HUES48 (cell line): ENCODE measurements around the gene GHR.

Source experiments
- H3K27ac ChIP-seq: one replicate; pipeline ENCODE4 v1.7.0; 2013; ENCODE audit warnings: low read depth, low read length, inconsistent platforms
- H3K27me3 ChIP-seq: 2 replicates; pipeline ENCODE4 v1.6.1; 2013; ENCODE audit warnings: mild to moderate bottlenecking, low read length; ENCODE audit not compliant: control insufficient read depth, insufficient read depth
- H3K36me3 ChIP-seq: 2 replicates; pipeline ENCODE4 v1.6.1; 2013; ENCODE audit warnings: low read length; ENCODE audit not compliant: control insufficient read depth, insufficient read depth
- H3K4me1 ChIP-seq: 2 replicates; pipeline ENCODE4 v1.6.1; 2013; ENCODE audit warnings: mild to moderate bottlenecking, low read length; ENCODE audit not compliant: control insufficient read depth, insufficient read depth
- H3K4me3 ChIP-seq: 2 replicates; pipeline ENCODE4 v1.5.1; 2013; ENCODE audit warnings: mild to moderate bottlenecking, low read depth, low read length
- H3K9ac ChIP-seq: 2 replicates; pipeline ENCODE4 v1.6.1; 2013; ENCODE audit warnings: mild to moderate bottlenecking, low read depth, low read length, moderate library complexity
- H3K9me3 ChIP-seq: 2 replicates; pipeline ENCODE4 v1.6.1; 2013; ENCODE audit warnings: low read length; ENCODE audit not compliant: control insufficient read depth, insufficient read depth

GHR gene

GRCh38 chr5:42600441-42600840, 177.2 kb downstream of the GHR start:
- H3K27ac ChIP-seq, result no peak overlapping the region
- no peaks in the 10 kb centered on the region for H3K36me3 ChIP-seq
- H3K4me1 ChIP-seq, result no peaks in the 10 kb centered on the region
- H3K4me3 ChIP-seq, result no peak overlapping the region
- H3K27me3 ChIP-seq, result no peaks in the 10 kb centered on the region
- H3K9me3 ChIP-seq, result no peaks in the 10 kb centered on the region
- no peak overlapping the region for H3K9ac ChIP-seq

GRCh38 chr5:42604171-42604711, 181.0 kb downstream of the GHR start:
- no peaks in the 10 kb centered on the region for H3K4me1 ChIP-seq
- peak overlapping the region; percentile 52 for H3K27ac ChIP-seq
- no peaks in the 10 kb centered on the region for H3K9me3 ChIP-seq
- H3K27me3 ChIP-seq, result no peaks in the 10 kb centered on the region
- no peak overlapping the region for H3K9ac ChIP-seq
- no peaks in the 10 kb centered on the region for H3K36me3 ChIP-seq
- H3K4me3 ChIP-seq, result no peak overlapping the region

DNA sequence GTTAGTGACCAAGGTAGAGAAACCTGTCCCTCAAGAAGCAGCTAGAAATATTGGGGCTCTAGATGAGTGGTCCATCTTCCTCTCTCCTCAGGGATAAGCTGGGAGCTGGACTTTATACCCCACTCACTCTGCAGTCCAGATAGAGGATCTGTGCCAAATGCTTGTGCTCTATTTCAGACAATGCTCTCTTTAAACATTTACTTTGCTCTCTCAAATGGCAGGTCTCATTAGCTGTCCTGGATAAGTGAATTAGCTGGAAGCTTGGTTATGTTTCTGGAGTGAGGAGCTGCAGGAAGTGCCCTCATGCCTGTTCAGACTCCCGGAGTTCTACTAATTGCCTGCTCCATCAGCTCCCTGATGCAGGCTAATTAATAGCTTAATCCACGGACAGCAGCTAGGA, 182.3 kb downstream of the GHR start:
- H3K9me3 ChIP-seq, result no peaks in the 10 kb centered on the region
- no peak overlapping the region for H3K4me3 ChIP-seq
- H3K36me3 ChIP-seq, result no peaks in the 10 kb centered on the region
- H3K9ac ChIP-seq, result no peak overlapping the region
- no peaks in the 10 kb centered on the region for H3K4me1 ChIP-seq
- no peaks in the 10 kb centered on the region for H3K27me3 ChIP-seq
- H3K27ac ChIP-seq, result no peak overlapping the region

DNA sequence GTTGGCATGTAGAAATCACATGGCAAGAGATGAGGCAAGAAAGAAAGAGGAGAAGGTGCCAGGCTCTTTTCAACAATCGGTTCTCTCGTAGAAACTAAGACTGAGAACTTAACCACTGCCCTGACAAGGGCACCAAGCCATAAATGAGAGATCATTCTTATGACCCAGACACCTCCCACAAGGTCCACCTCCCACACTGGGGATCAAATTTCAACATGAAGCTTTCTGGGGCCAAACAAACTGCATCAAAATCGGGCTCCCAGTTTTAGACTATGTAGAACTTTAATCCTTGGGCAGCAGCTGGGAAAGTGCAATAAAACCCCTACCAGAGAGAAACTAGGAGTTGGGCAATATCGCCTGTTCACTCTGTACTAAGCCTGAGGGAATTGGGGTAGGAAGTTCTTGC, 183.2 kb downstream of the GHR start:
- Histone ChIP-seq H3K9ac (no peak overlapping the region), H3K4me1 (no peaks in the 10 kb centered on the region), H3K27ac (no peak overlapping the region), H3K36me3 (no peaks in the 10 kb centered on the region), H3K4me3 (no peak overlapping the region), H3K9me3 (no peaks in the 10 kb centered on the region), H3K27me3 (no peaks in the 10 kb centered on the region)

GRCh38 chr5:42611437-42611836, 188.2 kb downstream of the GHR start:
- H3K9ac ChIP-seq, result no peak overlapping the region
- H3K9me3 ChIP-seq, result no peaks in the 10 kb centered on the region
- no peaks in the 10 kb centered on the region for H3K36me3 ChIP-seq
- H3K4me1 ChIP-seq, result 0 out of 2 replicates have a peak, but pooled peaks cover 3% of the 10 kb centered on the region
- H3K27me3 ChIP-seq, result no peaks in the 10 kb centered on the region
- H3K27ac ChIP-seq, result no peak overlapping the region
- no peak overlapping the region for H3K4me3 ChIP-seq

- H3K27ac ChIP-seq, result no peak overlapping the region
- no peak overlapping the region for H3K9ac ChIP-seq
- H3K36me3 ChIP-seq, result no peaks in the 10 kb centered on the region
- no peaks in the 10 kb centered on the region for H3K9me3 ChIP-seq
- no peak overlapping the region for H3K4me3 ChIP-seq
- no peaks in the 10 kb centered on the region for H3K27me3 ChIP-seq
- H3K4me1 ChIP-seq, result 0 out of 2 replicates have a peak, but pooled peaks cover 3% of the 10 kb centered on the region
Measured at GRCh38 chr5:42612750-42613366, 189.6 kb downstream of the GHR start.

- Histone ChIP-seq H3K4me1 (0 out of 2 replicates have a peak, but pooled peaks cover 3% of the 10 kb centered on the region), H3K9me3 (no peaks in the 10 kb centered on the region), H3K27me3 (no peaks in the 10 kb centered on the region), H3K27ac (no peak overlapping the region), H3K9ac (no peak overlapping the region), H3K4me3 (no peak overlapping the region), H3K36me3 (no peaks in the 10 kb centered on the region)
Measured at GRCh38 chr5:42614509-42614908, 191.3 kb downstream of the GHR start.

GRCh38 chr5:42620579-42621216, 197.5 kb downstream of the GHR start:
- H3K27ac ChIP-seq, result no peak overlapping the region

DNA sequence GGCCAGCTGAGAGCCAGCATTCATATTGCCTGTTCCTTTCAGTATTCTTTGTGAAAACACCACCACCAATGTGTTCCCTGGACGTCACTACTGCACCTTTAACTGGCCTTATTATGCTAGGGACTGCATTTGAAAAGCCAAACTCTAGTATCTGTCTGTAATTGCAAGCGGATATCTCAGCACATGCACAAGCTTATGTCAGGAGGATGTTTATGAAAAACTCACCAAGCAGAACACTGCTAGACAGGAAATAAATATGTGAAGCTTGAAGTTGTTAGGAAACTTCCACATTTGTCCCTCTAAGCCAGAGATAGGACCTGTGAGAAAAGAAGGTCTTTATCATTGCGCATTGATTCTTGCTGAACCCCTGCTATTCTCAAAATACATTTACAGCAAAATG, 198.0 kb downstream of the GHR start:
- Histone ChIP-seq H3K36me3 (no peaks in the 10 kb centered on the region), H3K9ac (no peak overlapping the region), H3K27me3 (no peaks in the 10 kb centered on the region), H3K4me3 (no peak overlapping the region), H3K4me1 (peaks cover 3% of the 10 kb centered on the region; the same call in 1 of the 2 replicates), H3K9me3 (no peaks in the 10 kb centered on the region), H3K27ac (no peak overlapping the region)

More at GRCh38 chr5:42620579-42621216, 197.5 kb downstream of the GHR start:
- Histone ChIP-seq H3K4me3 (no peak overlapping the region), H3K4me1 (no peaks in the 10 kb centered on the region), H3K36me3 (no peaks in the 10 kb centered on the region), H3K27me3 (no peaks in the 10 kb centered on the region), H3K9ac (no peak overlapping the region), H3K9me3 (no peaks in the 10 kb centered on the region)

GRCh38 chr5:42621662-42622061, 198.4 kb downstream of the GHR start:
- no peak overlapping the region for H3K27ac ChIP-seq
- H3K36me3 ChIP-seq, result no peaks in the 10 kb centered on the region
- peaks cover 7% of the 10 kb centered on the region; the same call in 1 of the 2 replicates for H3K4me1 ChIP-seq
- no peak overlapping the region for H3K4me3 ChIP-seq
- no peak overlapping the region for H3K9ac ChIP-seq
- no peaks in the 10 kb centered on the region for H3K9me3 ChIP-seq
- H3K27me3 ChIP-seq, result no peaks in the 10 kb centered on the region

- peaks cover 10% of the 10 kb centered on the region; the same call in 1 of the 2 replicates for H3K4me1 ChIP-seq
- H3K4me3 ChIP-seq, result no peak overlapping the region
- no peaks in the 10 kb centered on the region for H3K9me3 ChIP-seq
- H3K27ac ChIP-seq, result no peak overlapping the region
- H3K9ac ChIP-seq, result no peak overlapping the region
- H3K36me3 ChIP-seq, result no peaks in the 10 kb centered on the region
- no peaks in the 10 kb centered on the region for H3K27me3 ChIP-seq
Measured at GRCh38 chr5:42624912-42625311, 201.7 kb downstream of the GHR start.
